K562 (cell line): Measurements from ENCODE around the gene OR52B6. TPM values are rescaled to one million over a fixed set of nuclear protein-coding genes. Genes with fewer than 3 reads are reported as not detected.

Experiments
- ATF7 ChIP-seq: fragments of 450-650 bp; IDR thresholded peaks from 2 replicates; pipeline ENCODE4 v1.7.1; 2014; ENCODE audit warnings: mild to moderate bottlenecking, moderate library complexity
- CREM ChIP-seq: IDR thresholded peaks from 2 replicates; pipeline ENCODE4 v1.6.1; 2014; ENCODE audit warnings: antibody characterized with exemption, low read depth
- CTBP1 ChIP-seq: fragments of 450-650 bp; IDR thresholded peaks from 2 replicates; pipeline ENCODE4 v1.6.1; 2016; ENCODE audit warnings: borderline replicate concordance
- EHMT2 ChIP-seq: fragments of 450-650 bp; IDR thresholded peaks from 2 replicates; pipeline ENCODE4 v1.6.1; 2018; ENCODE audit warnings: antibody characterized with exemption
- HNRNPK ChIP-seq: fragments of 200-400 bp; formaldehyde crosslinking; IDR thresholded peaks from one replicate; pipeline ENCODE4 v1.6.1; 2018; ENCODE audit warnings: mild to moderate bottlenecking, low read depth, low read length; ENCODE audit not compliant: poor library complexity, severe bottlenecking
- KLF1 ChIP-seq: fragments of 450-650 bp; IDR thresholded peaks from 2 replicates; pipeline ENCODE4 v1.6.1; 2016; ENCODE audit warnings: missing genetic modification characterization, missing compliant biosample characterization
- LCOR ChIP-seq: sonication (generic); formaldehyde crosslinking; IDR thresholded peaks from 2 replicates; pipeline ENCODE4 v1.8.0; 2022; ENCODE audit warnings: mild to moderate bottlenecking, missing genetic modification reagents
- NBN ChIP-seq: fragments of 450-650 bp; IDR thresholded peaks from 2 replicates; pipeline ENCODE4 v1.6.1; 2016; ENCODE audit warnings: low read depth, mild to moderate bottlenecking
- TCF7L2 ChIP-seq: fragments of 150-350 bp; IDR thresholded peaks from 2 replicates; pipeline ENCODE4 v1.6.1; 2016; ENCODE audit warnings: low read depth, mild to moderate bottlenecking, low read length, moderate library complexity
- ZFX ChIP-seq: sonication (generic); formaldehyde crosslinking; IDR thresholded peaks from 2 replicates; pipeline ENCODE4 v1.8.0; 2022; ENCODE audit warnings: mild to moderate bottlenecking, missing genetic modification reagents, moderate library complexity
- ZNF76 ChIP-seq: fragments of 250-450 bp; sonication (Bioruptor Pico); IDR thresholded peaks from 2 replicates; pipeline ENCODE4 v1.4.0; 2020; ENCODE audit warnings: mild to moderate bottlenecking, moderate library complexity, borderline replicate concordance
- polyA plus RNA-seq, 8 experiments: library from polyadenylated mRNA; depleted of rRNA in 4 of 8; stranded (reverse) in 5 of 8; unstranded in 3 of 8; fragments of >200 nt; fragmentation: Nextera tagmentation in 2 of 8; fragmentation: Illumina TruSeq in 1 of 8; extraction: Ambion mirVana in 2 of 8; extraction: Trizol in 1 of 8; gene quantifications; 2 replicates each; pipeline versions ENCODE4 v1.2.1 to v1.2.3, GENCODE V29; 2011 to 2014; ENCODE audit warnings: inconsistent platforms in 1 of 8, missing spikeins in 1 of 8
- total RNA-seq, 7 experiments: library from RNA; depleted of rRNA in 6 of 7; stranded (reverse); fragments of >200 nt in 6 of 7; fragmentation: Illumina TruSeq in 2 of 7; extraction: Trizol in 2 of 7; gene quantifications; 2 replicates each; pipeline versions ENCODE4 v1.2.1 to v1.2.3, GENCODE V29; 2011 to 2021; ENCODE audit warnings: low replicate concordance in 1 of 7
- TF ChIP-seq, protein P1 (sequence below), 2 experiments: fragments of 450-650 bp; IDR thresholded peaks; 2 replicates each; pipeline ENCODE4 v1.6.1; 2016; ENCODE audit warnings: mild to moderate bottlenecking in 2 of 2, borderline replicate concordance in 1 of 2, low read depth in 1 of 2, moderate library complexity in 1 of 2
- TF ChIP-seq, protein P2 (sequence below): sonication (generic); formaldehyde crosslinking; IDR thresholded peaks from 2 replicates; pipeline ENCODE4 v1.5.0; 2020; ENCODE audit warnings: missing genetic modification reagents
- TF ChIP-seq, protein P3 (sequence below), 2 experiments: fragments of 150-350 bp in 1 of 2; IDR thresholded peaks; 2 replicates each; pipeline ENCODE4 v1.6.1; 2012 to 2016; ENCODE audit warnings: low read depth in 2 of 2, low read length in 2 of 2, mild to moderate bottlenecking in 1 of 2, moderate library complexity in 1 of 2
- TF ChIP-seq, protein P4 (sequence below): sonication (generic); formaldehyde crosslinking; IDR thresholded peaks from 2 replicates; pipeline ENCODE4 v1.8.1; 2023; ENCODE audit warnings: mild to moderate bottlenecking, missing genetic modification reagents

OR52B6 gene
- total and polyA plus RNA-seq, 9 of the 15 experiments (the other 6 are each of a cell fraction or from before 2014, with no cell fraction given) = not detected

DNA sequence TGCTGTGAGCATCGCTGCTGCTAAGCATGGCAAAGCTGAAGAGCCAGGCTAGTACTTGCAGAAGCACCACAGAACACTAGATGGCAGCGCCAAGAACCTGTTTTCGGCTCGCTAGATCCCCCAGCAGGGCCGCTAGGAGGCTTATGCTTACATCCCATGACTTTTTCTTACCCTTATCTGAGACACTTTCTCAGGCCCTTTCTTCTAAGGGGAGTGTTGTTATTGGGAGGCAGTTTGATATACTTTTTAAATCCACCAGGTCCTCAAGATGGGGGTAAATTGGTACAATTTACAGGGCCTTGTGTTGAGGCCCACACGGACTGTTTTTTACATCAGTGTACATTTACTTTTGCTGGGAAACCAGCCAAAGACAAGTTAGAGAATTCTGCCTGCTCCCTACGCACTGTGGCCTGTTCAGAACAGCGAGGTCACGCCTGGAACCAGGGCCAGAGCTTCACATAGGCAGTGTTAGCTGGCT, 19.7 kb downstream of the OR52B6 start (continued):
- TF ChIP-seq, protein P1, sequence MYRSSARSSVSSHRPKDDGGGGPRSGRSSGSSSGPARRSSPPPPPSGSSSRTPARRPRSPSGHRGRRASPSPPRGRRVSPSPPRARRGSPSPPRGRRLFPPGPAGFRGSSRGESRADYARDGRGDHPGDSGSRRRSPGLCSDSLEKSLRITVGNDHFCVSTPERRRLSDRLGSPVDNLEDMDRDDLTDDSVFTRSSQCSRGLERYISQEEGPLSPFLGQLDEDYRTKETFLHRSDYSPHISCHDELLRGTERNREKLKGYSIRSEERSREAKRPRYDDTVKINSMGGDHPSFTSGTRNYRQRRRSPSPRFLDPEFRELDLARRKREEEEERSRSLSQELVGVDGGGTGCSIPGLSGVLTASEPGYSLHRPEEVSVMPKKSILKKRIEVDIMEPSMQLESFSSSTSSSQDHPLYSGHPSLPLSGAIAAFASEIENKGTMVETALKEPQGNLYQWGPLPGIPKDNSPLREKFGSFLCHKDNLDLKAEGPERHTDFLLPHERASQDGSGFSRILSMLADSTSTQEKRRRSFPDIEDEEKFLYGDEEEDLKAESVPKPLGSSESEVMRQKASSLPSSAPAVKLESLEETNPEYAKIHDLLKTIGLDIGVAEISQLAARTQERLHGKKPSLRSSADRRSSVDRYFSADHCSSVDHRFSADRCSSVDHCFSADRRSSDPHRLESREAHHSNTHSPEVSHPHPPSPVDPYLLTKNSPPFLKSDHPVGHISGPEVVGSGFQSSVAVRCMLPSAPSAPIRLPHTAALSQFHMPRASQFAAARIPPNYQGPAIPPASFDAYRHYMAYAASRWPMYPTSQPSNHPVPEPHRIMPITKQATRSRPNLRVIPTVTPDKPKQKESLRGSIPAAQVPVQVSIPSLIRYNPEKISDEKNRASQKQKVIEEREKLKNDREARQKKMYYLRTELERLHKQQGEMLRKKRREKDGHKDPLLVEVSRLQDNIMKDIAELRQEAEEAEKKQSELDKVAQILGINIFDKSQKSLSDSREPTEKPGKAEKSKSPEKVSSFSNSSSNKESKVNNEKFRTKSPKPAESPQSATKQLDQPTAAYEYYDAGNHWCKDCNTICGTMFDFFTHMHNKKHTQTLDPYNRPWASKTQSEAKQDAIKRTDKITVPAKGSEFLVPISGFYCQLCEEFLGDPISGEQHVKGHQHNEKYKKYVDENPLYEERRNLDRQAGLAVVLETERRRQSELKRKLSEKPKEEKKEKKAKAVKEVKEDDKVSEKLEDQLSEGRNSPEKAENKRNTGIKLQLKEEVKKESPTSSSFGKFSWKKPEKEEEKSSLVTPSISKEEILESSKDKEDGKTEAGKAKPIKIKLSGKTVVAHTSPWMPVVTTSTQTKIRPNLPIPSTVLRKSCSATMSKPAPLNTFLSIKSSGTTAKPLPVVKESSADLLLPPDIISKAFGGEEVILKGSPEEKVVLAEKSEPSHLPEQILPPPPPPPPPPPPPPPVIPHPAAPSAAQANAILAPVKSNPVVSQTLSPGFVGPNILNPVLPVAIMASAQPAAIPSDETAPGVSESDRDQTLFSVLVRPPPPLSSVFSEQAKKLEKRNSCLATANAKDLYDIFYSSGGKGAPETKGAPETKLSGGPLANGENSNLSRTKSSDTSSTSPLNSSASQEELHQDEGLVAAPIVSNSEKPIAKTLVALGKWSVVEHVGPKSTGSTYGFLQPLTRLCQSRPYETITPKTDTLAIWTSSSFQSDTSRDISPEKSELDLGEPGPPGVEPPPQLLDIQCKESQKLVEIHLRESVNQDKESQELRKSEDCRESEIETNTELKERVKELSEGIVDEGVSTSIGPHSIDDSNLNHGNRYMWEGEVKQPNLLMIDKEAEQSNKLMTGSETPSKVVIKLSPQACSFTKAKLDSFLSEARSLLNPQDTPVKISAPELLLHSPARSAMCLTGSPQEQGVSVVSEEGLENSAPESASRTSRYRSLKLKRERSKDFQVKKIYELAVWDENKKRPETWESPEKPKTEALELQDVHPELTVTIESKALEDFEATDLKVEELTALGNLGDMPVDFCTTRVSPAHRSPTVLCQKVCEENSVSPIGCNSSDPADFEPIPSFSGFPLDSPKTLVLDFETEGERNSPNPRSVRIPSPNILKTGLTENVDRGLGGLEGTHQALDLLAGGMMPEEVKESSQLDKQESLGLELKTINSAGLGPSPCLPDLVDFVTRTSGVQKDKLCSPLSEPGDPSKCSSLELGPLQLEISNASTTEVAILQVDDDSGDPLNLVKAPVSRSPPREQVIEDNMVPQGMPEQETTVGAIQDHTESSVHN (IDR thresholded peaks at IDR 0.05; ENCODE audit: borderline replicate concordance in 1 of 2, low read depth in 1 of 2) = no peak
- TF ChIP-seq ZFX (CRISPR knock-in tag) (peak; percentile 40; the same call in 1 of the 2 replicates), HNRNPK (no peak), NBN (no peak), KLF1 (tag) (no peak), ZNF76 (CRISPR knock-in tag) (no peak), TCF7L2 (no peak), CREM (peak; percentile 50), LCOR (no peak), ATF7 (0 out of 2 replicates have a peak, but pooled peaks have one; percentile 24), EHMT2 (peak; percentile 28; the same call in 1 of the 2 replicates), CTBP1 (peak; percentile 32; the same call in 1 of the 2 replicates)
- TF ChIP-seq, protein P2, sequence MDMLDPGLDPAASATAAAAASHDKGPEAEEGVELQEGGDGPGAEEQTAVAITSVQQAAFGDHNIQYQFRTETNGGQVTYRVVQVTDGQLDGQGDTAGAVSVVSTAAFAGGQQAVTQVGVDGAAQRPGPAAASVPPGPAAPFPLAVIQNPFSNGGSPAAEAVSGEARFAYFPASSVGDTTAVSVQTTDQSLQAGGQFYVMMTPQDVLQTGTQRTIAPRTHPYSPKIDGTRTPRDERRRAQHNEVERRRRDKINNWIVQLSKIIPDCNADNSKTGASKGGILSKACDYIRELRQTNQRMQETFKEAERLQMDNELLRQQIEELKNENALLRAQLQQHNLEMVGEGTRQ (CRISPR knock-in tag) = no peak
- TF ChIP-seq, protein P3, sequence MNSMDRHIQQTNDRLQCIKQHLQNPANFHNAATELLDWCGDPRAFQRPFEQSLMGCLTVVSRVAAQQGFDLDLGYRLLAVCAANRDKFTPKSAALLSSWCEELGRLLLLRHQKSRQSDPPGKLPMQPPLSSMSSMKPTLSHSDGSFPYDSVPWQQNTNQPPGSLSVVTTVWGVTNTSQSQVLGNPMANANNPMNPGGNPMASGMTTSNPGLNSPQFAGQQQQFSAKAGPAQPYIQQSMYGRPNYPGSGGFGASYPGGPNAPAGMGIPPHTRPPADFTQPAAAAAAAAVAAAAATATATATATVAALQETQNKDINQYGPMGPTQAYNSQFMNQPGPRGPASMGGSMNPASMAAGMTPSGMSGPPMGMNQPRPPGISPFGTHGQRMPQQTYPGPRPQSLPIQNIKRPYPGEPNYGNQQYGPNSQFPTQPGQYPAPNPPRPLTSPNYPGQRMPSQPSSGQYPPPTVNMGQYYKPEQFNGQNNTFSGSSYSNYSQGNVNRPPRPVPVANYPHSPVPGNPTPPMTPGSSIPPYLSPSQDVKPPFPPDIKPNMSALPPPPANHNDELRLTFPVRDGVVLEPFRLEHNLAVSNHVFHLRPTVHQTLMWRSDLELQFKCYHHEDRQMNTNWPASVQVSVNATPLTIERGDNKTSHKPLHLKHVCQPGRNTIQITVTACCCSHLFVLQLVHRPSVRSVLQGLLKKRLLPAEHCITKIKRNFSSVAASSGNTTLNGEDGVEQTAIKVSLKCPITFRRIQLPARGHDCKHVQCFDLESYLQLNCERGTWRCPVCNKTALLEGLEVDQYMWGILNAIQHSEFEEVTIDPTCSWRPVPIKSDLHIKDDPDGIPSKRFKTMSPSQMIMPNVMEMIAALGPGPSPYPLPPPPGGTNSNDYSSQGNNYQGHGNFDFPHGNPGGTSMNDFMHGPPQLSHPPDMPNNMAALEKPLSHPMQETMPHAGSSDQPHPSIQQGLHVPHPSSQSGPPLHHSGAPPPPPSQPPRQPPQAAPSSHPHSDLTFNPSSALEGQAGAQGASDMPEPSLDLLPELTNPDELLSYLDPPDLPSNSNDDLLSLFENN (IDR thresholded peaks at IDR 0.05; ENCODE audit: low read depth in 2 of 2, low read length in 2 of 2) = no peak
- TF ChIP-seq, protein P4, sequence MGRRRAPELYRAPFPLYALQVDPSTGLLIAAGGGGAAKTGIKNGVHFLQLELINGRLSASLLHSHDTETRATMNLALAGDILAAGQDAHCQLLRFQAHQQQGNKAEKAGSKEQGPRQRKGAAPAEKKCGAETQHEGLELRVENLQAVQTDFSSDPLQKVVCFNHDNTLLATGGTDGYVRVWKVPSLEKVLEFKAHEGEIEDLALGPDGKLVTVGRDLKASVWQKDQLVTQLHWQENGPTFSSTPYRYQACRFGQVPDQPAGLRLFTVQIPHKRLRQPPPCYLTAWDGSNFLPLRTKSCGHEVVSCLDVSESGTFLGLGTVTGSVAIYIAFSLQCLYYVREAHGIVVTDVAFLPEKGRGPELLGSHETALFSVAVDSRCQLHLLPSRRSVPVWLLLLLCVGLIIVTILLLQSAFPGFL (CRISPR knock-in tag) = no peak
